Measurements from ENCODE around the gene MYO18B.

The MYO18B gene

DNA sequence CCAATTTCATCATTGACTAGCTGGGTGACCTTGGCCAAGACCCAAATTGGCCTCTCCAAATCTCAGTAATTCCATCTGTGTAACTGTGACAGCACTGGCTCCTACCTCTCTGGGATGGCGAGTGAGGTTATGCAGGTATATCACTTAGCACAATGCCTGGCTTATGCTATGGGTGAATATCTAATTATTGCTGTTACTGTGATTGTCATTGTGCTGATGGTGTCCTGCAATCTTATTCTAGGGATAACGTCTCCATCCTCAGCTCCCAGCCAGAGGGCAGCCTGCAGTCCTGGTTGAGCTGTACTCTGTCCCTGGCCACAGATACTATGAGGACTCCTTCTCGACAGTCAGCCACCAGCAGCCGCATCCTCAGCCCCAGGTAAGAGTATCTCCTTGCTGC, 262.5 kb downstream of the MYO18B start:
- Mint-ChIP-seq H3K4me3 (no peak overlapping the region), H3K4me1 (ENCODE audit: low read depth) (no peaks in the 10 kb centered on the region)
- no peak for DNase-seq

DNA sequence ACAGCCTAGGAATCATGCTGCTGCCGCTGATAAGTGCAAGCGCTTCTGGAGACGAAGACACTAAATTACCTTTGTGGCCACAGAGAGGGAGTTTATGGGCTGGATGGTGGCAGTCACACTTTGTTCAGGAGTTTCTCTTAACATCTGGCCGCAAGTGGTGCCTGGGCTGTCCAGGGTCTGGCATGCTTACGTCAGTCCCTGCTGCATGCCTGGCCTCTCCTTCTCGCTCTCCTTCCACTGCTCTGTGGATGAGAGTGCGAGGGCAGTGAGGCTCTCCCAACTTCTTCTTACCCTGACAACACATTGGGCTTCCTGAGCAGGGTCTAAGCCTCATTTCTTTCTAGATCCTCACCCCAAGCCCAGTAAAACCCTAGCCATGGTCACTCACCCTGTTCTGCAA, 266.6 kb downstream of the MYO18B start:
- Mint-ChIP-seq H3K27me3 (peaks cover 6% of the 10 kb centered on the region), H3K27ac (no peak overlapping the region), H3K4me3 (no peak overlapping the region), H3K4me1 (ENCODE audit: low read depth) (no peaks in the 10 kb centered on the region), H3K36me3 (ENCODE audit: low read depth) (no peaks in the 10 kb centered on the region), H3K9me3 (peaks cover 2% of the 10 kb centered on the region)
- no peak for DNase-seq

More for the DNA sequence above, 262.5 kb downstream of the MYO18B start:
- Mint-ChIP-seq H3K27me3 (peaks cover 6% of the 10 kb centered on the region), H3K27ac (no peak overlapping the region), H3K36me3 (ENCODE audit: low read depth) (no peaks in the 10 kb centered on the region), H3K9me3 (peaks cover 2% of the 10 kb centered on the region)

DNA sequence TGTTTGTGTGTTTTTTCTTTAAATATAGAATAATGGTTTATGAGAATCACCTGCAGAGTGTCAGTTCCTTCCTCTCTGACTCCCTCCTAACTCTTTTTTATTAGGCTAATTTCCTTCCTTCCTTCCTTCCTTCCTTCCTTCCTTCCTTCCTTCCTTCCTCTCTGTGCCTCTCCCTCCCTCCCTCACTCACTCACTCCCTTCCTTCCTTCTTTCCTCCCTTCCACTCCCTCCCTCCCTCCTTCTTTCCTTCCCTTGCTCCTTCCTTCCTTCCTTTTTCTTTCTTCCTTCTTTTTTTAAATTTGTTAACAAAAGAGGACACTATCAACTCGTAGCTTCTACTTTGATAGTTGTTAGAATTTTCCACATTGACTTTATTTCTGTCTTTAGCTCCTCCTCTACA, 274.9 kb downstream of the MYO18B start:
- no peaks in the 10 kb centered on the region for H3K36me3 Mint-ChIP-seq (ENCODE audit: low read depth)
- no peaks in the 10 kb centered on the region for H3K4me1 Mint-ChIP-seq (ENCODE audit: low read depth)
- DNase-seq = no peak
- H3K27ac Mint-ChIP-seq = no peak overlapping the region
- no peaks in the 10 kb centered on the region for H3K9me3 Mint-ChIP-seq
- peaks cover 2% of the 10 kb centered on the region for H3K27me3 Mint-ChIP-seq
- no peak overlapping the region for H3K4me3 Mint-ChIP-seq

DNA sequence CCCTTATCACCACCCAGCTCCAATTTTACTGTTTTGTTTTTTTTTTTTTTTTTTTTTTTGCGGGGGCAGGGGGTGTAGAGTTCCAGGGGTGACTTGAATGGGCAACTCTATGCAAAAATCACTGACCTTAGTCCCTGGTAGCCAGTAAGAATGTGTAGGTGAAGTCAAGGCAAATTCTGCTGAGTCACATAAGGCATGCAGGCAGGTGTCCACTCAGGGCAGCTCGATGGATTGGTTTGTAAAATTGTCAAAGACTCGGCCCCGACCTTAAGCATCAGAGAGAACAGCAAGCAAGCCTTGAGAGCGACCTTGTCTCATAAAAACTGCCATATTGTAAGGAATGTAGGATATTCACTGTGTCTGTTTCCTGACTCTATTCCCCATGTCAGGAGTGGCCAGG, 275.9 kb downstream of the MYO18B start:
- Mint-ChIP-seq H3K4me3 (no peak overlapping the region), H3K27ac (no peak overlapping the region), H3K27me3 (peaks cover 2% of the 10 kb centered on the region)

DNA sequence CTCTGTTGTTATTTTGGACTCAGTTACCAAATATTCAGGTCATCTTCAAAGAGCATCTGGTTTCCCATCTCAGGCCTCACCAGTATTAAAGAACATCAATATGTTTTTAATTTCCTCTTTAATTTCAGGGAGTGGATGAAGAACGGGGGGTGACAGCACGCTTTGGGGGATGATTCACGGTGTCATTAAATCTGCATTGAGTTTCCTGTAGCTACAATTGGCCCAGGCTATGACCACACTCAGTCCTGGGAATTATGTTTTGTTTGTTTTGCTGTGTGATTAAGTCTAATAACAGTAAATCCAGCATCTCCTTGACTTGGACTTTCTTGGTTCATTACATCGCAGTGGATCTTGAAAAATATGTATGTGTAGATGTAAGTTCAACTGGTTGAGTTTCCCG, 277.6 kb downstream of the MYO18B start:
- Mint-ChIP-seq H3K9me3 (no peaks in the 10 kb centered on the region), H3K36me3 (ENCODE audit: low read depth) (no peaks in the 10 kb centered on the region), H3K27ac (no peak overlapping the region), H3K4me1 (ENCODE audit: low read depth) (no peaks in the 10 kb centered on the region), H3K27me3 (peaks cover 2% of the 10 kb centered on the region), H3K4me3 (no peak overlapping the region)
- no peak for DNase-seq

More for the DNA sequence above, 275.9 kb downstream of the MYO18B start:
- Mint-ChIP-seq H3K36me3 (ENCODE audit: low read depth) (no peaks in the 10 kb centered on the region), H3K4me1 (ENCODE audit: low read depth) (no peaks in the 10 kb centered on the region), H3K9me3 (no peaks in the 10 kb centered on the region)
- no peak for DNase-seq

DNA sequence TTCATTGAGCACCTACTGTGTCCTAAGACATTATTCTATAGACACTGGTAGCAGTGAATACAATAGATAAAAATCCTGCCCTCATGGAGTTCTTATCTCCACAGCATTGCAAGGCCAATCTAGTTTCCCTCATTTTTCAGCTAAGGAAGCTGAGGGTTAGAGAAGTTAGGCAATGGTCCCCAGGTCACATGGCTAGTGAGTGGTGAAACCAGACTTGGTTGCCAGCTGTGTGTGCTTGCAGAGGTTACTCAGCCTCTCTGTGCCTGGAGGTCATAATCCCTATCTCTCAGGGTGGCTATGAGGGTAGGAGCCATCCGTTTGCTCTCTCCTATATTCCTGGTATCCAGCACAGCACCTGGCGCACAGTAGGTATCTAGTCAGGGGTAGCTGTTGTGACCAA, 279.5 kb downstream of the MYO18B start:
- H3K4me1 Mint-ChIP-seq (ENCODE audit: low read depth) = no peaks in the 10 kb centered on the region
- H3K36me3 Mint-ChIP-seq (ENCODE audit: low read depth) = no peaks in the 10 kb centered on the region
- no peaks in the 10 kb centered on the region for H3K9me3 Mint-ChIP-seq
- H3K4me3 Mint-ChIP-seq = no peak overlapping the region
- no peak overlapping the region for H3K27ac Mint-ChIP-seq
- no peaks in the 10 kb centered on the region for H3K27me3 Mint-ChIP-seq
- no peak for DNase-seq

DNA sequence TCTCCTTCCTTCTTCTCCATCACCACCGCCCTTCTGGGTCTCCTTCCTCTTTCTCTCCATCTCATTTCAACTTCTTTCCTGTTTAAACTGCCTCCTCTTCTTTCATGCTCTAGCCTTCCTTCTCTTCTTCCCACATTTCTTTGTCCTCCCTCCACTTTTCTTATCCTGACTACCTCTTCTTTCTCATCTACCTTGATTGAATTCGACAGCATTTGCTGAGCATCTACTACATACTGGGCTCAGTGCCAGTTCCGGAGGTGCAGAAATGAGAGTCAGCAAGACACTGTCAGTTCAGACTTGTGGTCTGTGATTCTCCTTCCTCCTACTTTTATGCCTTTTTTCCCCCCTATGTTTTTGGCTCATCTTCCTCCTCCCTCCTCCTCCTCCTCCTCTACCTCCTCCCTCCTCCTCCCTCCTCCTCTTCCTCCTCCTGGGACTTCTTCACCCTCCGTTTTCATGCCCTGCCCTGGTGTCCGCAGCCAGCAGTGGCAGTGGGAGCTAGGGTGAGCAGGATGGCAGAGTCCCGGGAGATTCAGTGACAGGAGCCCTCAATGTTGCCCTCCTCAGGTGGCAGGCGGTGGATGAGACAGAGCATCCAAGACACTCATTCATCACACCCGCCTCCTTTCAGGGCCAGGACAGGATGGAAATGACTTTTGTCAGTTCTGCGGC, 281.3 kb downstream of the MYO18B start:
- no peak overlapping the region for H3K27ac Mint-ChIP-seq
- H3K9me3 Mint-ChIP-seq = no peaks in the 10 kb centered on the region
- no peak for DNase-seq
- H3K27me3 Mint-ChIP-seq = no peaks in the 10 kb centered on the region
- no peak overlapping the region for H3K4me3 Mint-ChIP-seq
- H3K4me1 Mint-ChIP-seq (ENCODE audit: low read depth) = no peaks in the 10 kb centered on the region
- no peaks in the 10 kb centered on the region for H3K36me3 Mint-ChIP-seq (ENCODE audit: low read depth)

DNA sequence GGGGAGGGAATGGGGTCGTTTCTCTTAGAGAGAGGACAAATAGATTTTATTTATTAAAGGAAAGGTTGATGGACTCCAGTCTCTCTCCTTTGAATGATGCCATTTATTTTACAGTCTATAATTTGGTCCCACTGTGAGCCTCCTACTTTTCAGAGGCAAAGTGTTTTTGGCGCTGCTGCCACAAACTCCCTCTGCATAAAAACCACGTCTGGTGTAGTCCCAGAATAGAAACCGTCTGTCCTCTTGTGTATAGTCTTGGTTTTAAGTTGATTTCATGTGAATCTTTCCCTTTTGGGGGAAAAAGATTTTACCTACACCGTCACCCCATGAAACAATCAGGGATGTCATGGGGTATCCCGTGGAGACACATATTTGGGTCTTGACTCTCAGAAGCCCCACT, 283.6 kb downstream of the MYO18B start:
- H3K9me3 Mint-ChIP-seq = no peaks in the 10 kb centered on the region
- no peak for DNase-seq
- no peak overlapping the region for H3K4me3 Mint-ChIP-seq
- no peaks in the 10 kb centered on the region for H3K27me3 Mint-ChIP-seq
- no peaks in the 10 kb centered on the region for H3K36me3 Mint-ChIP-seq (ENCODE audit: low read depth)
- H3K27ac Mint-ChIP-seq = no peak overlapping the region
- no peaks in the 10 kb centered on the region for H3K4me1 Mint-ChIP-seq (ENCODE audit: low read depth)

DNA sequence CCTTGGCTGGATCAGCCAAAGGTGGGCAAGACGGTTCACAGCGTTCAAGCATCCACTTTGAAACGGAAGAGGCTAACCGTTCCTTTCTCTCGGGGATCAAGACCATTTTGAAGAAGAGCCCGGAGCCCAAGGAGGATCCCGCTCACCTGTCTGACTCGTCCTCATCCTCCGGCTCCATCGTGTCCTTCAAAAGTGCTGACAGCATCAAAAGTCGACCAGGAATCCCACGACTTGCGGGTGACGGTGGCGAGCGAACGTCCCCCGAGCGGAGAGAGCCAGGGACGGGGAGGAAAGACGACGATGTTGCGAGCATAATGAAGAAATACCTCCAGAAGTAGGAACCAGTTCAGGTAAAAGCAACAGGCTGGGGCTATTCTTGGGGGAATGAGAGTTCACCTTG, 285.4 kb downstream of the MYO18B start:
- no peak overlapping the region for H3K27ac Mint-ChIP-seq
- H3K9me3 Mint-ChIP-seq = no peaks in the 10 kb centered on the region
- H3K36me3 Mint-ChIP-seq (ENCODE audit: low read depth) = no peaks in the 10 kb centered on the region
- H3K4me3 Mint-ChIP-seq = no peak overlapping the region
- H3K27me3 Mint-ChIP-seq = no peaks in the 10 kb centered on the region
- no peak for DNase-seq
- no peaks in the 10 kb centered on the region for H3K4me1 Mint-ChIP-seq (ENCODE audit: low read depth)

DNA sequence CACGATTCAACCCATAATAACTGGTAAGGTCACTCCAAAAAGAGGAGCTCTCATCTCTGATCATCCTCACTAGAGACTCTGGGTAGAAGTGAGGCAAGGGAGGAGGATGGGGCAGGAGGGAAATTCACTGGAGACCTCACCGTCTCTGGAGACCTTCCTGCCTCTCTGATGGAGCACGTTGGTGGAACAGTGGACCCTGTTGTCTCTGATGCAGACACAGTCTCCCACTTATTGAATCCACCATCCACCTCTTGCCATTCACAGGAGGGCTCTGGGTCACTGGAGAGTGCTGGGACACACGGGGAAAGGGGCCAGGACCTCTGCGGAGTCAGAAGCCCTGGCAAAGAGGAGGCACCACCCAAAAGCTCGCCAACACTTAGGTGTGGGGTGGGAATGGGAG, 289.7 kb downstream of the MYO18B start:
- H3K36me3 Mint-ChIP-seq (ENCODE audit: low read depth) = no peaks in the 10 kb centered on the region
- H3K4me1 Mint-ChIP-seq (ENCODE audit: low read depth) = no peaks in the 10 kb centered on the region
- H3K27me3 Mint-ChIP-seq = no peaks in the 10 kb centered on the region

DNA sequence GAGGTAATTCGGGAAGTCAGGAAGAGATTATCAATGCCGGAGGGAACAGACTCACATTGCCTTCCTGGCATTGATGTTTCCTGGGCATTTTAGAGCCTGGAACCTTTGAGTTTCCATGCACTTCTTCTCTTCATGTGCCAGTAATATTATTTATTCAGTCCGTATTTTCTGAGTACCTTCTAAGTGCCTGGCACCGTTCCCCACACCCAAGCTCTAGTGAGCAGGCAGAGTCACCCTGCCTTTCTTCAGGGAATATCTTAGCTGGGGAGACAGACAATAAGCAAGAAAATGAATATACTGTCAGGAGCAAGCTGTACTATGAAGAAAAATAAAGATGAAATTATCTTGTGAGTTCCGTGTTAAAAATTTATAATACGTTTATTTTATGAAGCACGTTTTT, 291.1 kb downstream of the MYO18B start:
- Mint-ChIP-seq H3K4me1 (ENCODE audit: low read depth) (no peaks in the 10 kb centered on the region), H3K36me3 (ENCODE audit: low read depth) (no peaks in the 10 kb centered on the region), H3K9me3 (peaks cover 7% of the 10 kb centered on the region), H3K27me3 (no peaks in the 10 kb centered on the region), H3K4me3 (no peak overlapping the region), H3K27ac (no peak overlapping the region)
- DNase-seq = no peak

More for the DNA sequence above, 289.7 kb downstream of the MYO18B start:
- no peak overlapping the region for H3K27ac Mint-ChIP-seq
- H3K4me3 Mint-ChIP-seq = no peak overlapping the region
- peaks cover 5% of the 10 kb centered on the region for H3K9me3 Mint-ChIP-seq
- no peak for DNase-seq

DNA sequence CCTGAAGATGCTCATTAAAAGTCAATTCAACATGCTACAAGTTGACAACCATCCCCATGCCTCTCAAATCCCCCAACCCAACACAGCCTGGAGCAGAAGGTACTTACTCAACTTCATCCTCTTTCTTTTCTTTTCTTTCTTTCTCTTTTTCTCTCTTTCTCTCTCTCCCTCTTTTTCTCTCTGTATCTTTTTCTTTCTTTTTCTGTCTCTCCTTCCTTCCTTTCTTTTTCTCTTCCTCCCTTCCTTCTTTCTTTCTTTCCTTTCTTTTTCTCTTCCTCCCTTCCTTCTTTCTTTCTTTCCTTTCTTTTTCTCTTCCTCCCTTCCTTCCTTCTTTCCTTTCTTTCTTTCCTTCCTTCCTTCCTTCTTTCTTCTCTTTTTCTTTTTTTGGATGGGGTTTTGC, 291.6 kb downstream of the MYO18B start:
- Mint-ChIP-seq H3K27ac (no peak overlapping the region), H3K4me3 (no peak overlapping the region), H3K4me1 (ENCODE audit: low read depth) (no peaks in the 10 kb centered on the region), H3K36me3 (ENCODE audit: low read depth) (no peaks in the 10 kb centered on the region), H3K27me3 (no peaks in the 10 kb centered on the region), H3K9me3 (peaks cover 7% of the 10 kb centered on the region)
- DNase-seq = no peak

DNA sequence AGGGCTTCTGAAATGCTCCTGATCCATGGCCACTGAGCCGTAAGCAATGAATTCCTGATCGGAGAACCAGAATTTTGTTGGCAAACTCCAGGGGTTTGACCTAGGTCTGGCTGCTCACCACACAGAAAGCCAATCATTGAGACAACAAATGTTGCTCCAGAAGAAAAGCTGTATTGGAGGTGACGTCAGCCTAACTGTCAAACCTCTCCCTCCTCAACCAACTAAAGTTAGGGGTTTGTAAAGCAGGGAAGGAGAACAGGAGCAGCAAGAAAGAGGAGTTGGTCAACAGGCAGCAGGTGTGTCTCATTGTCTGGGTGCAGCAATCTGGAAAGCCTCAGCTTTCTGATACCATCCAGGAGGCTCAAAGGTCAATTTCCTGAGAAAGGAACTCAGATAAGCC, 293.5 kb downstream of the MYO18B start:
- no peaks in the 10 kb centered on the region for H3K4me1 Mint-ChIP-seq (ENCODE audit: low read depth)
- DNase-seq = no peak
- H3K9me3 Mint-ChIP-seq = peaks cover 7% of the 10 kb centered on the region

DNA sequence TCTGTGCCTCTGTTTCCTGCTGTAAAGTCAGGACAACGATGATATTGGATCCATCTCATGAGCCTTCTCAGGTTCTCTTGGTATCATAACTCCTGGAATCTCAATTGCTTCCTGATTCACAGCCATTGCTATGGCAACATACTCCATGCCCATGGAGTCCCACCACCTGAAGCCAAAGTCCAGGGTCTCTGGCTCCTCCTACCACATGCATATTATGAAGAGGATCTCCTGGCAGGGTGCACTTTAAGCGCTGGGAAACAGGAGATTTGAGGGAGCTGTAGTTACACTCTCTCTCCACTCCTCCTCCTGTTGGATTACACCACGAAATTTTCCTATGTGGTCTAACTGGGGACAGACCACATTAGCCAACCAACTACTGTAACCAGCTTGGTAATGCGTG, 296.4 kb downstream of the MYO18B start:
- Mint-ChIP-seq H3K27me3 (peaks cover 3% of the 10 kb centered on the region), H3K9me3 (peaks cover 7% of the 10 kb centered on the region), H3K27ac (no peak overlapping the region), H3K4me1 (ENCODE audit: low read depth) (no peaks in the 10 kb centered on the region), H3K4me3 (no peak overlapping the region), H3K36me3 (ENCODE audit: low read depth) (no peaks in the 10 kb centered on the region)
- DNase-seq = no peak

More for the DNA sequence above, 293.5 kb downstream of the MYO18B start:
- Mint-ChIP-seq H3K4me3 (no peak overlapping the region), H3K27ac (no peak overlapping the region), H3K27me3 (peaks cover 1% of the 10 kb centered on the region), H3K36me3 (ENCODE audit: low read depth) (no peaks in the 10 kb centered on the region)

DNA sequence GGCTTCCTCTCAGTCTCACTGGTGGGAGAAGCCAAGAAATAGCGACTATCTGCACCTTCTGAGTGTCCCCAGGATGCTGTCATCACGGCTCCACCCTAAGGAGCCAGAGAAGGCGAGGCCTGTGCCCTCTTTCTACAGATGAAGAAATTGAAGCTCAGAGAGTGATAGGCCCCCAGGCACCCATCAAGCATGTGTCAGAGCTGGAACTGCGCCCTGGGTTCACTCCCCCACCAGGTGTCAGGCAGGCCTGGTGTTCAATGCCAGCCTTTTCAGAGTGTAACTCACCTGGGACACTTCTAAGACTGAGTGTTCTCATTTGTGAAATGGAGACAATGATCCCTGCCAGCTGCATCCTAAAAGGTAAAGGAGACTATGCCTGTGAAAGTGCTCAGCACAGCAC, 299.9 kb downstream of the MYO18B start:
- DNase-seq = no peak
- H3K4me3 Mint-ChIP-seq = no peak overlapping the region
- H3K9me3 Mint-ChIP-seq = no peaks in the 10 kb centered on the region
- H3K36me3 Mint-ChIP-seq (ENCODE audit: low read depth) = no peaks in the 10 kb centered on the region
- peaks cover 3% of the 10 kb centered on the region for H3K27me3 Mint-ChIP-seq
- H3K4me1 Mint-ChIP-seq (ENCODE audit: low read depth) = no peaks in the 10 kb centered on the region
- no peak overlapping the region for H3K27ac Mint-ChIP-seq

DNA sequence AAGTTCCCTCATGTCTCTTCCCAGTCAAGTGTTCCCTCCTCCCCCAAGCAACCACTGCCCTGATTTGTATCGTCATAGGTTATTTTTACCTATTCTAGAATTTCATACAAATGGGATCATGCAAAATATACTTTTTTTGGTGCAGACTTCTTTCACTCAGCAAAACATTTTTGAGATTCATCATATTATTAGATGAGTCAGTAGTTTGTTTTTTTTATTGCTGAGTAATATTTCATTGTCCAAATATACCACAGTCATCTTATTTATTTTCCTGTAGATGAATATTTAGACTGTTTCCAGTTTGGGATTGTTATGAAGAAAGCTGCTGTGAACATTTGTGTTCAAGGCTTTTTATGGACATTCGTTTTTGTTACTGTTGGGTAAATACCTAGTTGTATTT, 301.0 kb downstream of the MYO18B start:
- Mint-ChIP-seq H3K4me1 (ENCODE audit: low read depth) (no peaks in the 10 kb centered on the region), H3K27ac (no peak overlapping the region), H3K27me3 (peaks cover 7% of the 10 kb centered on the region), H3K4me3 (no peak overlapping the region), H3K9me3 (no peaks in the 10 kb centered on the region), H3K36me3 (ENCODE audit: low read depth) (no peaks in the 10 kb centered on the region)
- DNase-seq = no peak
